COLO668 (cell line): Measurements from ENCODE around the gene USP19.

Experiments used
- DNase-seq: peaks from one replicate; lab custom pipeline; 2025; ENCODE audit not compliant: unreplicated experiment; lab: John Stamatoyannopoulos, UW

Gene USP19

GRCh38 chr3:49133226-49133951 lies 12.8 kb upstream of the USP19 start:
- peak; percentile 65 for DNase-seq

- peak; percentile 29 for DNase-seq
These were observed 12.0 kb upstream of the USP19 start, which contains the start of gene LAMB2 for GRCh38 chr3:49132437-49133225. TSS of gene LAMB2 (minus strand) at chr3:49133050. CDS start at chr3:49132867, 183 bp downstream.

DNA sequence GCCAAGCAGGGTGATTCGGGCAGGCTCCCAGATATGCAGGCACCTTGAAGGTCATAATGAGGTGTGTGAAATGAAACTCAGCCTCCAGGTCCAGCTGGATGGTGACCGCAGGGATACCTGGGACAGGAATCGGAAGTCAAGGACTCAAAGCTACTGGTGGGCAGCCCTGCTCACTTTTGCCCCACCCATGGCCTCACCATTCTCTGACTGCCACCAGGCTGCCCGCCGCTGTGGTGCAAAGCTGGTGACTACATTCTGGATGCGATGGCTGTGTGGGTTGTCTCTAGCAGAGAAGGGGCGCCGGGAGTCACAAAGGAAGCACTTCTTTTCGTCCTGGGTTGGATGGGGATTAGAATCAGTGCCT lies 11.4 kb upstream of the USP19 start:
- no peak for DNase-seq

DNA sequence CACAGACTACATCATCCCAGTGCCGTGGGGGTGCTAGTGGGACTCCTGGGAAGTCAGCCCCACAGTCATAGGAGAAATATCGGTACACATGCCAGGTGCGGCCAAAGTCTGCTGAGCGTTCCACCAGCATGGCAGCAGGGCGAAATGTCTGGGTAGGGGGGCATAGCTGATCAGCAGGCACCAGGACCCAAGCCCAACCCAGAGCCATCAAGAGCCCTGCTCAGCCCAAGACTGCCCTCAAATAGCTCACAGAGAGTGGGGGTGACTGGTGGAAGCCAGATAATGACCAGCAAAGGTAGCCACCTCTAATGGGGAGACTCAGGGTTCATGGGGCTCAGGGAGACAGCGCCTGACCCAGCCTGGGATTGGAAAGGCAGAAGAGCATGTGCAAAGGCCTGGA lies 11.0 kb upstream of the USP19 start:
- DNase-seq, result no peak

- DNase-seq, result no peak
These were observed 10.4 kb upstream of the USP19 start for GRCh38 chr3:49131040-49131439.

DNA sequence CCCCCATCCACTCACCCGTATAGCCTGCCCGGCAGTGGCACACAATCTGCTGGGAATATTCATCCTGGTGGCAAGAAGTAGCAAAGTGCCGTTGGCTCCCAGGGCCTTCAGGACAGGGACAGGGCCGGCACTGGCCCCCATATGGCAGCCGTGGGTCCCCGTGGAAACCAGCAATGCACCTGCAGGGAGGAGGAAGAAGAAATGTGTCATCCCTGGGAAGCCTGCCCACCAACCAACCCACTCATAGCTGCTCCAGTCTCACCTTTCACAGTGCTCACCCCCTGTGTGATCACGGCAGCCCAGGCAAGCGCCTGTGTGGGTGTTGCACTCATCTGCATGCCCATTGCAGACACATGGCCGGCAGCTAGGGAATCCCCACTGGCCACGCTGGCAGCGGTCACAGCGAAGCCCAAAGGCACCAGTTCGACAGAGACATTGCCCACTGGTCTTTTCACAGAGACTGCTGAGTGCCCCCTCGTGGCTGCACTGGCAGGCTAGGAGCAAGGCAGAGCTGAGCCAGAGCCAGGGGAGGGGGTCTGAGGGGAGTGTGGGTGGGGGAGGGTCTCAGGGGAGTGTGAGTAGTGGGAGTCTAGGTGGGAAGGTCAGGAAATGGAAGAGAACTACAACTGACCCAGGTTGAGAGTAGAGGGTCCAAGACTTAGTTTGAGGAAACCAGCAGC lies 4.5 kb upstream of the USP19 start:
- DNase-seq, result peak; percentile 1

DNA sequence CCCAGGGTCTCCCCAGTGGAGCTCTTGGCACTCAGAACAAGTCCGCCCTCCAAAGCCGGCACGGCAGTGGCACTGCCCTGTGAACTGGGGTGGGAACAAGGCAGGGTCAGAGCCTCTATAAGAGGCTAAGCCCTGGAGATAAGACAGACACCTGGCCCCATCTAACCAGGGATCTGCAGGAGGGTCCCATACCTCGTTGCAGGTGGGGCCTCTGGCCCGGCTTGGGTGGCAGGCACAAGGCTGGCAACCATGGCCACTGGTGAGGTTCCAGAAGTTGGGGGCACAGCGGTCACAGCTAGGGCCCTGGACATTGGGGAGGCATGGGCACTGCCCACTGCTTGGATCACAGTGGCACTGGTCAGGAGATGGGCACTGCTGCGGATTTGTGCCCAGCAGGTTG lies 3.6 kb upstream of the USP19 start:
- DNase-seq, result no peak

GRCh38 chr3:49123687-49124086 lies 3.1 kb upstream of the USP19 start:
- no peak for DNase-seq

GRCh38 chr3:49122886-49123545 lies 2.4 kb upstream of the USP19 start:
- DNase-seq, result no peak

DNA sequence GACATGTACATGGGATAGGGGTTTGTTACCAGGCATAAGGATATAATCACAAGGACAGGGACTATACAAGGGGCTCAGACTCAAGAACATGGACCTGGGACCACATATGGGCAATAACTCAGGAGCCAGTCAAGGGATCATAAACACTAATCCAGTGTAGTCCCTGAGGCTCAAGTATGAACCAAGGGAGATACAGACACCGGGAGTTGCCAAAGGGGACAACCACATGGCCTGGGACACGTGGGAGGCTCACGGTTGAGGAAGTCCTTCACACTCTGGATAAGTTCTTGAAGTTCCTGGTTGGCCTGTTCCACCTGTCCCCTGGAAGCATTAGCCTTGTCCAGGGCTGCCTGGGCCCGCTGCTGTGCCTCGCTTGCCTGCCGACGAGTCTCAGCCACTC lies 1.8 kb upstream of the USP19 start:
- no peak for DNase-seq

DNA sequence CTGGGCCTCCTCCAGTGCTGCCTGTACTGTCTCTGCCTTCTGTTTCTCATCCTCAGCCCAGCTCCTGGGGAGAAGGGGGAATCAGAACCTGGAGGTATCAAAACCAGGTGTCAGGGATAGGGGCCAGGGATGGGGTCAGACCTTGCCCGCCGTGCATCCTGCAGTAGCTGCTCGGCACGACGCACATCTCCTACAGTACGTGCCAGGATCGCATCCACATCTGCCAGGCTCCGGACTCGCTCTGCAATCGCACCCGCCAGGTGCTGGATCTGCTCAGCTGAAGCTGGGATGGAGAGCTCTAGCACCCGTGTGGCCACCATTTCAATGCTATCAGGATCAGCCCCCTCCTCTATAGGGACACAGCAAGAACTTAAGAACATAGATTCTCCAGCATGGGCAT lies 1.4 kb upstream of the USP19 start:
- DNase-seq, result no peak

DNA sequence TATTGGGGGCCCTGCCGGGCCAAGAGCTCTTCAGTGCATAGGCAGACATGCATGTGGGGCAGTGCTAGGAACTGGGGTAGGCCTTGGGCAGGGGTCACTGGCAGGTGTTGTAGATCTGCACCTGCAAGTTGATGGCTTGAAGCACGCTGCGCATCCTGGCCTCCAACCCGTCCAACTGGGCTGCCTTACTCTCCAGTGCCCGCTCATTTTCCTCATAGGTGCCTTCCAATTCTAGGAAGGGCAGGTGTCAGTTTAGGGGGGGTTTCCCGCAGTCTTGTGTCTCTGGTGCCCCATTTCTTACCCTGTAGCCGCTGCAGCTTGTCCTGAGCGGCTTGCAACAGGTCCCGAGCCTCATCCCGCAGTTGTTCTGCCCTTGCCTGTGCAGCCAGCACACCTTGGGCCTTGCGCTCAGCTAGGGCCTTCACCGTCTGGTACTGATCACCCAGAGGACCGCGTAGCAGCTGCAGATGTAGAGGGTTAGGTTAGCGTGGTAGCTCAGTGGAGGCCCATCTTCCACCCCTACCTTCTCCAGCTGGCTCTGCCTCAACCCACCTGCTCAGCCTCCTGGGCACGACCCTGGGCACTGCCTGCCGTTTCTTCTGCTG lies 611 bp upstream of the USP19 start:
- DNase-seq, result no peak

DNA sequence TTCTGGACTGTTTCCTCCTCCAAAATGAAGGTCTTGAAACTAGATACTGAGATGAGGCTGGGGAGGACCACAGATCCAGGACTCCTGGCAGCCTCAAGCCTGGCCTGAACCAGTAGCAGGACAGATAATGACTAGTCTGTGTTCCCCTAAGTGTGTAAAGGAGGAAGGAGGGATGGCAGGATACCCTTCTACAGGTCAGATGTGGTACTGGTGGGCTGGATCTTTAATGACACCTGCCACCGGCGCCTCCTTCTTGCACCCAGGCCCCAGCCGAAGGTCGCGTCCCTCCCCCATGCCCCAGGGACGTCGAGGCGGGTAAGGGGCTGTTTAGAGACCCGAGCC lies 556 bp downstream of the USP19 start:
- DNase-seq, result peak; percentile 13

DNA sequence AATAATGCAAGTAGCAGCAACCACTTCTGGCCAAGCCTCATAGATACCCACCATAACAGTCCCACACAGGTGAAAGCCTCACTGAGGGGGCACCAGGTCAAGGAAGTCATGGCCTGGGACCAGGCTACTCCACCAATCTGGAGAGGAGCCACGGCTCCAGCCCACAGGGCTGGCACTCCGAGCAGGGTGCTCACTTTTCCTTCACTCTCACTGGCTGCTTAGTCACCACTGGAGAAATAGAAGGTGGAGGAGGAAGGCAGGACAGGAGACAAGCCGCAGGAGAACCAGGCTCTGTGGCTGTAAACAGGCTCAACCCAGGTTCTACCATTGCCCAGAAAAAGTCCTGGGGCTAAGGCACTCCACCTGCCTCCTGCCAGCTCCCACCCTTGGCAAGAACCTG lies 1.2 kb downstream of the USP19 start:
- no peak for DNase-seq

DNA sequence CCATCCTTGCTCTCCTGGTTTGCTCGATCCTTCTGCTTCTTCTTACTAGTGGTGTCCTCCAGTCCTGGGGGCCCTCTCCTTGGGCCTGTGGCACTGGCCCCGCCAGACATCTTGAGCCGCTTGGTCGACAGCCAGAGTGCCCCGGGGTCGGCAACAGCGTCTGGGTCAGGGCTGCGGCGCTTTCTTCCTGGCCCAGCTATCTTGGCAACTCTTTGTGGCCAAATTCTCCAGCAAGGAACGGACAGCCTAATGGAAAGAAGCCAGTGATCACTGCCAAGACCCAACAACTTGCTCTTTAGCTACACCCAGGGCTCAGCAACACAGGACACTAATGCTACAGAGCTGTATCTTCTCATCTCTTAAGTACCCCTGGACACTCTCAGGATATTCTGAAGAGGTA lies 1.6 kb downstream of the USP19 start:
- DNase-seq, result no peak

DNA sequence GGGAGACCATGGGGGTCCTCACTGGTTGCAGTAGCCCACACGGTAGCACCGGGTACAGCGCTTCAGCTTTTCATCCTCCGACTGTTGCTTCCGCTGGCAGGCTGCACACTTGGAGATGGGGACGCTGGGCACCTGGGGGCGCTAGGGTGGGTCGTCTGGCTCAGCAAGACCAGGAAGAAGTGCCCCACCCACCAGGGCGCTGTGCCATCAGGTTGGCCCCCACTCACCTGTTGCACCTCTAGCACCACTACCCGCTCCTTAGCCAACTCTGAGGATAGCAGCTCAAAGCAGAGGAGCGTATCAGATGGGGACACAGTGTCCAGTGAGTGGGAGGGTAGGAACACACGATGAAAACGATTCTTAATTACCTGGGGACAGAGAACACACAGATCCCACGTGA lies 8.4 kb downstream of the USP19 start:
- DNase-seq, result no peak

DNA sequence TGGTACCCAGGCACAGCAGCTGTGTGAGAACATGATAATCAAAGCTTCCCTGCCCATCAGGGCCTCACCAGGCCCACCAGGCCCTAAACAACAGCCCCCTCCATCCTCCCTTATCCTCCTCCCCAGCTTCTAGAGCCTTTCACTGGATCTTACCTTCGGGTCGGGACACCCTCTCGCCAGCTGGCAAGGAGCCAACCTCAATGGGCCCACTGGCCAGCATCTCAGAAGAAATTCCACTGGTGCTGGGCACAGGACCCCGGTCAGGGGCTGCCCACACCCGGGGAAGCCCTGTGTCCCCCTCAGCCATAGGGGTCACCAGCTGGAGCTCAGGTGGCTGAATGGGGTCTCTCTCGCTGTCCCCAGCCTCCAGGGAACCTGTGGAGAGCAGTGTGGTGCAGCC lies 9.3 kb downstream of the USP19 start:
- no peak for DNase-seq

DNA sequence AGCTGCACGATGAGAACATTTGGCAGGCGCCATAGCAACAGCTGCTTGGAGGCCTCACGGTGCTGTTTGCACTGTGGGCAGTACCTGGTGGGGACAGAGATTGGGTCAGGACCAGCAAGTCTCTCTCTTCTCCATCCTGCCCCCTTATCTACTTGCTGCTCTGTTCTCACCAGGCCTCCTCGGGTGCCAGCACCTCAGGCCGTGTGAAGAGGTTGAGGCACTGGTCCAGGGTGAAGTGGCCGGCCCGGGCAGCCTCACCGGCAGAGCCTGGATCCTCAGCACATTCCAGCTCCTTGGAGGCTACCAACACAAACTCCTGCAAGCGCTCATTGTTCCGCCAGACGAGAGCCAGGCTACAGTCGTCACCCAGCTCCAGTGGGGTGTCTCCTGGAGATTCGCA lies 9.8 kb downstream of the USP19 start:
- no peak for DNase-seq

- DNase-seq, result no peak
These were observed 12.3 kb downstream of the USP19 start for GRCh38 chr3:49108346-49108745.

- peak; percentile 81 for DNase-seq
These were observed 16.0 kb downstream of the USP19 start, which contains the start of gene QARS1 for GRCh38 chr3:49104427-49105291. TSS of gene QARS1 (minus strand) at chr3:49104757. CDS start at chr3:49104733, 24 bp downstream.
